NCI-H510A (cell line): ENCODE measurements around the gene CHST13.
A peak's percentile ranks its signal among the peaks of the same experiment; 100 is the strongest.

Experiments
- DNase-seq: peaks from one replicate; lab custom pipeline; 2025; lab: John Stamatoyannopoulos, UW

CHST13 gene, protein sequence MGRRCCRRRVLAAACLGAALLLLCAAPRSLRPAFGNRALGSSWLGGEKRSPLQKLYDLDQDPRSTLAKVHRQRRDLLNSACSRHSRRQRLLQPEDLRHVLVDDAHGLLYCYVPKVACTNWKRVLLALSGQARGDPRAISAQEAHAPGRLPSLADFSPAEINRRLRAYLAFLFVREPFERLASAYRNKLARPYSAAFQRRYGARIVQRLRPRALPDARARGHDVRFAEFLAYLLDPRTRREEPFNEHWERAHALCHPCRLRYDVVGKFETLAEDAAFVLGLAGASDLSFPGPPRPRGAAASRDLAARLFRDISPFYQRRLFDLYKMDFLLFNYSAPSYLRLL

DNA sequence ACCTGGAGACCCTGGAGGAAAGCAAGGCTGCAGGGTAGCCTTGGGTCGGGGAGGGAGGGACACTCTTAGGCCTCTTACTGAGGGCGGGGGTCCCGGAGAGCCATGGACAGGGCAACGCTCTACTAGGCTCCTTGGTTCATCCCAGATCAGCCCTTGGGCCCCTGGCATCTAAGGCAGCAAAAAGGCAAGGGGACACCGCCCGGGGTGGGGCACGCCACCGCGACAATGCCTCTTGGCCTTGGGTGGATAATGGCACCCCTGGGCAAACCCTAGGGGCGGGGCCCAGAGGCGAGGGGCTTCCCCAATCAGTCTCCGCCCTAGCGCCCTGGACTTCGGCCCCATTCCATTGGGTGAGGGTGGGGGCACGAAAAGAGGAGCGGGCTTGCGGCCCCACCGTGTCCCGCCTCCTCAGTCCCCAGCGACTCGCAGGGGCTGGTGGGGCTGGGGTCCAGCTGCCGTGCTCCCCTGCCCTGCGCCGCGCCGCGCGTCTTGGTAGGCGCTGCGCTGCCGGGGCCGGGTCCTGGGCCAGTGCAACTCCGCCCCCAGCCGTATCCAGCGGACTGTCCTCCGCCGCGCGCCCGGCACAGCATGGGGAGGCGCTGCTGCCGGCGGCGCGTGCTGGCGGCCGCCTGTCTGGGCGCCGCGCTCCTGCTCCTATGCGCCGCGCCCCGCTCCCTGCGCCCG, at the start of gene CHST13:
CHST13 (plus strand) TSS at position 411 of the 684 bp plus-strand sequence; CDS start at position 589, 178 bp downstream.
- DNase-seq: no peak

DNA sequence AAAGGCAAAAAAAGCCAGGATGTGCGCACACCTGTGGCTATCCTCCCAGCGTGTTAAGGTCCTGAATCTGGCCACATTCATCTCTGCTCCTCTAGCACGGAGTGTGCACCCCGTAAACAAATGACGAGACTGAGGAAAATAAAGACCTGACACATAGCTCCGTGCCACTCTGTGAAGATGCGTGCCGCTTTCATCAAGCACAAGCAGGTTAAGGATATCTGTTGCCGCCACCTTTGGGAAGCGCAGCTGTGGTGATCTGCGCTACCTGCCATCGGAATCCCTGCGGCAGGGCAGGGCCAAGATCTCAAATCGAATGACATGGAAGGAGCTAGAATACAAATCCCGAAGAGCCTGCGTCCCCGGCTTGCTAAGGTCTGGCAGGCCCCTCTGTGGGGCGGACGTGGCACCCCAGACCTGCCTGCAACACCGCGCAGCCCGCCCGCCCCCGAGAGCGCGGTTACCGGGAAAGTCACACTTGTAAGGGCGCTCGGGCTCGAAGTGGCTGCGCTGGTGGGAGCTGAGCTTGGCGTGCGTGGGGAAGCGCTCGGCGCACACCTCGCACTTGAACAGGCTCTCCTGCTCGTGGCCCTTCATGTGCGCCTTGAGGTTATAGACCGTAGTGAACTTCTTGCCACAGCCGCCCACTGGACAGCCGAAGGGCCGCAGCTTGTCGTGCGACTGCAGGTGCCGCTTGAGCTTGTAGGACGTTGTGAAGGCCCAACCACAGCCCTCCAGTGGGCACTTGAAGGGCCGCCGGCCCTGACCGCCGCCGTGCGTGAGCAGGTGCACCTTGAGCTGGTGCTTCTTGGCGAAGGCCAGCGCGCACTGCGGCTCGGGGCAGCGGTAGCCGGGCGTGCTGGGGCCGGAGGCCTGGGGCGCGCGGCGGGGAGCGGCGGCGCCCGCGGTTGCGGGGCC, 49.2 kb upstream of the CHST13 start:
- no peak for DNase-seq

DNA sequence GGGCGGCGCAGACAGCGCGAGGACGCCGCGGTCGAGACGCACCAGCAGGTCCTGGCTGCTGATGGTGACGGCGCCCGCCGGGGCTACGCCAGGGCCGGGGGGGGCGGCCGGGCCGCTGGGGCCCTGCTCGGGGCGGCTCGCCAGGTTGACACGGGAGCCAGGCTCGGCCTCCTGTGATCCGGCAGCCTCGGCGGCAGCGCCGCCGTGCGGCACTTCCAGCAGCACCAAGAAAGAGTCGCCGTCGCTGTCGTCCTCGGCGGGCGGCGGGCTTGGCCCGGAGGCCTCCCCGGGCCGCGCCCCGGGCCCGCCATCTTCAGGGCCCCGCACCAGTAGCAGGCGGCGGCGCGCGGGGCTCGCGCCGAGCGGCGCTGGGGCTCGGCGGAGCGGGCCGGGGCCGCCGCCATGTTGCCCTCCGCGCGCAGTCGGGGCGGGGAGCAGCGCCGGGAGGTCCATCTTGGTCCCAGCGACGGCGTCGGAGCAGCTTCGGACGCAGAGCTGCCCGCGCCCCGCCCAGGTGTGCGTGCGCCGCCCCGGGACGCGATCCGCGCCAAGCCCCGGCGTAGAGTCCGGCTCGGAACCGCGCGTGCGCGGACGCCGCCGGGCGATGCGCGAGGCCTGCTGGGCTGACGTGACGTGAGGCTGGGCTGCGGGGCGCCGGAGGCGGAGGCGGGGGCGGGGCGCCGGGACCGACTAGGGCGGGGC, 48.4 kb upstream of the CHST13 start, which contains the start of gene ZXDC:
ZXDC (minus strand) TSS at position 479 of the 702 bp plus-strand sequence; CDS start at position 453, 26 bp downstream.
- DNase-seq: peak; percentile 55

DNA sequence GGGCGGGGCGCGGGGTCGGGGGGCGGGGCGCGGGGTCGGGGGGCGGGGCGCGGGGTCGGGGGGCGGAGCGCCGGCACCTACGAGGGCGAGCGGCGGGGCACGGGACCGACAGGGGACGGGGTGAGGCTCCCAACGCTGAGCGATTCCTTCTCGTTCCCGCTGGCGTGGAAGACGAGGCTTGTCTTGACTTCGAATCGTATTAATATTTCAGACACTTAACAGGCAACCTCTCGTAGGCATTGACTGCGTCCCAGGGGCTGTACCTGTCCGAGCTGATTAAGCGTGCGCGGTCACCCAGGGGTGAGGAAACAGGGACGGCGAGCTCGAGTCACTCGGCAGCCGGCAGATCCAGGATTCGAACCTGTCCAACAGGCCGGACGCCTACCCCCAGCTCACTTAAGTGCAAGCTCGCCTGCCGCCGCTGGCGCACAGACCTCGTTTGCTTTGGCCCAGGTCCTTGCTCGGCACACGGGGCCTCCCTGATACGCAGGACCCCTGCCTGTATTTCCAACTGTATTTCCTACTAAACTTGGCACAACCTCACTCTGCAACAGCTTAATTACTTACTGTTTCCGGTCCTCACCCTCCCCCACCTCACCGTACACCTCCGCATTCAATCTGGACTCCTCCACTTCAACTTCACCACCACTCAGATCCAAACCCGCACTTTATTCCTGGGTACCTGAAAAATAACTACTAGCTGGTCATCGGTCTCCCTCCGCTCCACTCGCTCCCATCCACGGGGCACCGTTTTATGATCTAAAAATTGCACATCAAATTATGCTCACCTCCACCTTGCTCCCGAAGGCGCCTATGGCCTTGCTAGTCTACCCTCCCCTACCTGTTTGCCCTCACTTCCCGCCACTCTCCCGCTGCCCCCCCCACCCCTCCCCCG, 47.5 kb upstream of the CHST13 start:
- no peak for DNase-seq

DNA sequence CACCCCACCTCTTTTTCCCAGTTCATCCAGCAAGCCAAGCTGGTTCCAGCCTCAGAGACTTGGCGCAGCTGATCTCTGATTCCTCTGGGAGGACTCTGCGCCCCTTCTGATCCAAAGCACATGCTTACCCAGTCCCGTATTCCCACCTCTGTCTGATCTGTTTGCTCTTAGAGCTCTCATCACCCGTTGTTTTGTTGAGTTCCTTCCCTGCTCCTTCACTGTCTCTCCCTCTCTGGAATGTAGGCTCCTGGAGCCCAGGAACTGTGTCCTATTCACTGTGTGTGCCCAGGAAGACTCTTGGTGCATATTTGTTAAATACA, 46.9 kb upstream of the CHST13 start:
- no peak for DNase-seq

DNA sequence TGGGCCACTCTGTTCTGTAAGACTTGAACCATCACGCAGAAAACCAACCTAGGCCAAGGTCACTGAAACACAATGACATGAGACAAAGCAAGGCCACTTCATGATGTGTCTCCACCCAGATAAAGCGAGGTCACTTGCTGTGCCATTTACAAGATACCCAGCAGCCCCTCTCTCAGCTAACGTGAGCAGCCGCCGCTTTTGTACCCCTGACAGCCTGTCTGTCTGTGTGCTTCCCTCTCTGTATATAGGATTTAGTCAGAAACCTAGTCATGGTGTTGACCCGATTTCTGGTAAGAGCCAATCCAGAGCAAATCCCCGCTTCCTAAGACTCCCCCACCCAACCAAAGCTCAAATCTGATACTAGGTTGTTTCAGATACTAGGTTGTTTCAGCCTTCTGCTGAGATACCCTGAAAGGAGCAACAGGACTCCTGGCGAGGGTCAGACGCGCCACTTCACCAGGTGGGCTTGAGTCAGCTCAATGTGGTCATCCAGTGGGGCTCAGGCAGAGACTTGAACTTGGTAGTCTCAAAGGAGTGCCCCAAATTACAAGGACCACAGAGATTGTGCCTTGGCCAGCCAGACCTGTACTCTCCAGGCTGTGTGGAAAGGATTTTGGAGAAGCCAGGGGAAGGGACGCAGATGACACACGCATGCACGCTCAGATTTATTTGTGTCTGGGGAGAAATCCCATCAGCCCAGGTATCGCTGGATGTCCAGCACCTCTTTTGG, 45.2 kb upstream of the CHST13 start:
- no peak for DNase-seq

DNA sequence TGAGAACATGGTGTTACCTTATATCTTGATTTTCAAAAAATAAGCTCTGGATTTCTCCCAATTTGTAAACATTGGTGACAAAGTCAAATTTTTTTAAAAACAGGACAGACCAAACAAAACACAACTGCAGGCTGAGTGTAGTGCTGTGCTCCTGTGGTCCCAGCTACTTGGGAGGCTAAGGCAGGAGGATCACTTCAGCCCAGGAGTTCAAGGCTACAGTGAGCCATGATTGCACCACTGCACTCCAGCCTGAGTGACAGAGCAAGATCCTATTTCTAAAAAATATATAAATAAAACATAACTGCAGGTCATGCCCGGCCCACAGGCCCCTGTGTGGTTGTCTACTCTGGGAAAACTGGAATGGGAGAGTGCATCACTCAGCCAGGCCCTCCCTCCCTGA, 44.3 kb upstream of the CHST13 start:
- no peak for DNase-seq

DNA sequence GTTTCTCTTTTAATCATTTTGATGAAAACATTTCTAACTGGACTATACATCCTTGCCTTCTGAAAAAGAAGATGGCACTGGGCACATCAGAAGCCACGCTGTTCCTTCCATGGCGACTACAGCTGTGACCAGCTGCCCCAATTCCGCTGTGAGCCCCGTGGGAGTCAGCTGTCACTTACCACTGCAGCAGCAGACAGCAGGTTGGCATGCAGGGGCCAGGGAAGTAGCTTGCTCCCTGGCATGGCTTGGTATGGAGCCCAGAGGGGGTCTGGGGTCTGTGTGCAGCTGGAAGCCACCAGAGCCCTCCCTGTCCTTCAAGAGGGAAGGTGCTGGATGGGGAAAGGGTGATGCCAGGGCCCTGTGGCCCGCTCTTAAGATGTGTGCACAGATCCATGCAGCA, 43.7 kb upstream of the CHST13 start:
- no peak for DNase-seq

DNA sequence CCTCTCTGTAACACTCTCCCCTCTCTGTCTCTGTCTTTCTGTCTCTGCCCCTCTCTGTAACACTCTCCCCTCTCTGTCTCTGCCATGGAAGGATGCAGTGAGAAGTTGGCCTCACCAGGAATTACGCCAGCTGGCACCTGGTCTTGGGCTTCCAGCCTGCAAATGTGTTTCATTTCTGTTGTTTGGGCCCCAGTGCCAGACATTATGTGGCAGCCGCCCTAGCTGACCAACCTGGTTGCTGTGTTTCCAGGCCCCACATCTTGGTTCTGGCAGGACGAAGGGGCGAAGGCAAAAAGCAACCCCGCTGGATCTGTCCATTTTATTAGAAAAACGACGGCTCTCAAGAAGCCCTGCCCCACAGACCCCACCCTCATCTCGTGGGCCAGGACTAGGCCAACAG, 43.1 kb upstream of the CHST13 start:
- no peak for DNase-seq

DNA sequence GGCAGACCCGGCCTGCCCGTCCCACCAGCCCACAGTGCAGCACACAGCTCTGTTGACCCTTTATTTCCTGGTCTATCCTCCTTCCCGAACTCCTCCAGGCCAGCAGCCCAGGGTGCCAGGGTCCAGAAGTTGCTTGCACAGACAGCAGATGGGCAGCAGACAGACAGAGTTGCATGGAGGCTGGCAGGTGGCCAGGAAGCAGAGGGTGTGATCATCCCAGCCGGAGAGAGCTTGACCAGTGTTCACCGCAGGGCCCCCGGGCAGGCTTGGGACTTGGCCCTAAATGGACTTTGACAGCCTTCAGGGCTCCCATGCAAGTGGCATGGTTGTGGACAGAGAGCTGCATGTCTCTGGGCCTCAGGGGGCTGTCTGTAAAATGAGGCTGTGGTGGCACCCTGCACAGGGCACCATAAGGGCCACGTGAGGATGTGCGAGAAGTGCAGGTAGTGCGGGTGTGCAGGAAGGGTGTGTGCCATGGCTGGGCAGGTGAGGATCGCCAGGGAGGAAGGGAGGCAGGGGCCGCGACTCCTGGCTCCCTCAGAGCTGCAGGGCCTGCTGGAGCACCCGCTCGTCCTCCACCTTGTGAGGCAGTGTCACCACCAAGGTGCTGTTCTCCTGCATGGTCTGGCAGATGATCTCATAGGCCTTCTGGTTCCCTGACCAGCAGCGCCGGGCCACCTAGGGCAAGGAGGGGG, 42.0 kb upstream of the CHST13 start:
- DNase-seq: no peak

DNA sequence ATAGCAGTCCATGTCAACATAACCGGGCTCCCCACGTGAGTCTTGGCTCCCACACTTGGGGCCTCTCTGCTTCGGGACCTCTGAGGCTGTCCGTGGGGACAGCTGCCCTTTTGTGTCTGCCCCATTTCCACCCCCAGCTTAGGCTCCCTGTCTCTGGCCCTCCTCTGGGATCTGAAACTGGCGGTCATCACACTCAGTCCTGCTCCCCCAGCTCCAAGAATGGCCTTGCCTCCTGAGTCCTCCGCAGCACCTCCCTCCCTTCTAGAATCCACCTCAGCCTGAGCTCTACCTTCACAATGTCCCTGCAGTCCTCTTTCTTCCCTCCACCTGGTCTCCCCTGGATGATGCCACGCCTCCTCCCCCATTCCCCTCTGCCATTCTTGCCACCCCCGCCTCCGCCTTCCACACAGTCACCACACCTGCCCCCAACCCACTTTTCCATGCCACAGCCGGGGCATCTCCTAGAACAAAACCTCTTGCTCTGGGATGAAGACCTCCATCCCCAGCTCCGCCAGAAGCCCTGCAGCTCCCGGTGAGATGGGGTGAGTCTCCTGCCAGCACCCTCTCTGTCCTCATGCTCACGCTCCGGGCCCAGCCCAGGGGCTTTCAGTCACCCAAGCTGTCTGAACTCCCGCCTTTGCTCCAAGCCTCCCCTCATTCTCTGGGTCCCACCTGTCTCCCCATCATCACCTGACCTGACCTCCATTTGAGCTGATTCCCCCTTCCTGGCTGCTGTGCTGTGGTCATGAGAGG, 41.3 kb upstream of the CHST13 start:
- DNase-seq: no peak

DNA sequence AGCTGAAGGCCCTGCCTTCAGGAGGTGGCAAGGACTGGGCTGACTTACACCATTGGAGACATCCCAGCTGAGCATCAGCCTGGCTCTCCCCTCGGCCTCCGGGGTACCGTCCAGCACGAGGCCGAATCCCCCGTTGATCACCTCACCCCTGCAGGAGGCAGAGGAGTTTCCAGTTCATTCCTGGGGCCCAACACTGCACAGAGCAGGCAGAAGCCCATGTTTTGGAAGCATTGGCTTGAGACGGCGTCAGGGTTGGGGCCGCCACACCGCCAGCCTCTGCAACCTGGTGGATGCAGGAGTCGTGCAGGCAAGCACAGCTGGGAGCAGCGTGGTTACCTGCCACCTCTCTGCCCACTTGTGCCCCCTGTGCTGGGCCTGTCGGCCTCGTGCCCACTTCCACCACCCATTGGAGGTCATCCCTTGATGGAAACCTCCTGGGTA, 40.6 kb upstream of the CHST13 start:
- DNase-seq: no peak

DNA sequence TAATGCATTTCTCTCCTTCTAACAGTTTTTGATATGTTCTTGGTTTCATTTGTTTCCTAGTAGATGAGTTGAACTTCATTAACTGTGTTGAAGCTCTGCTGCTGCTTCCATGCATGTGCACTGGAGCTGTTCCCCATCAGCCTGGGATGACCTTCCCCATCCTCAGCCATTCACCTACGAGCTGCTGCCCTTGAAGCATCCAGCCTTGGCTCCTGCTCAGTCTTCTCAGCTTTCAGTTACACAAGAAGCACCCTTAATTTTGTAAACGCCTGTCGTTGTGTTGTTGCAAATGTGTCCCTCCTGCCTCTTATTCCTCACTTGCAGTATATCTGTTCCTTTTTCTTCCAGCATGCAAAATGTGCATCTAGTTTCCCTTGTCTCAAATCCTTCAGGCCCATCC, 39.8 kb upstream of the CHST13 start:
- DNase-seq: no peak

DNA sequence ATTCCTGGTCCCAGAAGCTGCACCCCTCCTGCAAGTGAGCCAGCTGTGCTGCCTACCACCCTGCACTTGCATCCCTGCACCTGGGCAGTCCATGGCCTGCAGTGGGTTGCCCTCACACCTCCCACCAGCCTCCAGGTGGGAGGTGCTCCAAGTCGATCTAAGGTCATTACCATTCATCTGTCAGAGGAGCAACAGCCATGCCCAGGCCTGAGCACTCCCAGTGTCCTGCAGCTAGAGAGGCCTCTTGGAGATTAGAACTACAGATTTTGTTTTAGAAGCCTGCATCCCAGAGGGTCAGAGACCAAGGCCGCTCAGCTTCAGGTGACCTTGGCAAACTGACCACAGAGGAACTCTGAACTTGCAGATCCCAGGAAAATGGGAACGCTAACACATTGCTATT, 39.3 kb upstream of the CHST13 start:
- no peak for DNase-seq

DNA sequence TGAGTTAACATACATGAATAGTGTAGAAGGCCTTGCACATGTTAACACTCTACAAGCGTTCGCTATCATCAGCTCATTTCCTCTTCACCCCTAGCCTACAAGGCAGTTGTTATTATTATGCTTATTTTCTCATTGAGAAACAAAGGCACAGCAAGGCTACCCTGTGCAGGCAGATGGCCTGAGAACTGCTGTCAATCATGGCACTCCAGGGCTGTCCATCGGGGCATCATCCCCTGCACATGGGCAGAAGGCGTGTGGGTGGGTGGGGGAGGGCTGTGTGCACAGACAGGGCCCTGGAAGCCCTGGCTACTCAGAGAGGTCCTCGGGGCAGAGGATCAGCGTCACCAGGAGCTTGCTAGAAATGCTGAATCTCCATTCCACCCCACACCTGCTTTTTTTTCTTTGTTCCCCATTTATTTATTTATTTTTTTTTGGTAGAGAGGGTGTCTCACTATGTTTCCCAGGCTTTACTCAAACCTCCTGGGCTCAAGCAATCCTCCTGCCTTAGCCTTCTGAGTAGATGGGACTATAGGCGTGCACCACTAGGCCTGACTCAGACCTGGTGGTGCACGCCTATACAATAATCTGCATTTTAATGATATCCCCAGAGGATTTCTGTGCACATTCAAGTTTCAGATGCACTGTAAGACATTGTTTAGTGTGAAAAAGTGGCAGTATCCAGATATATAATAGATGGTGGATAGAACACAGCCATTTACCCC, 38.6 kb upstream of the CHST13 start:
- no peak for DNase-seq

DNA sequence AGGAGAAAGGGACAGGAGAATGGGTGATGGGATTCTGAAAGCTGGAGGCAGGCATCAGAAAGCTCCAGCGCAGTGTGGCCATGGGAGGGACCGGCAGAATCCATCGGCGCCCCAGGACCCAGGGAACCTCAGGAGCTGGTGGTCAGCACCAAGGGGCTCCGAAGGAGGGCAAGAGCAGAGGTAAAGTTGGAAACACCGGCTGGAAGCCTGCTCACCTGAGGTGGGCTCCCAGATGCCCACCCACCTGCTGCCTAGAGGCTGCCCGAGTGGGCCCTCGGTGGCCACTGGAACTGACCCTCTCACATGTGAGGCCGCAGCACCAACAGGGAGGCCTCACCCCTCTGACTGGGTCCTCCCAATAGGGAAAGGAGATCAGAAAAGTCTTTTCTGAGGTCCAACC, 38.0 kb upstream of the CHST13 start:
- no peak for DNase-seq

DNA sequence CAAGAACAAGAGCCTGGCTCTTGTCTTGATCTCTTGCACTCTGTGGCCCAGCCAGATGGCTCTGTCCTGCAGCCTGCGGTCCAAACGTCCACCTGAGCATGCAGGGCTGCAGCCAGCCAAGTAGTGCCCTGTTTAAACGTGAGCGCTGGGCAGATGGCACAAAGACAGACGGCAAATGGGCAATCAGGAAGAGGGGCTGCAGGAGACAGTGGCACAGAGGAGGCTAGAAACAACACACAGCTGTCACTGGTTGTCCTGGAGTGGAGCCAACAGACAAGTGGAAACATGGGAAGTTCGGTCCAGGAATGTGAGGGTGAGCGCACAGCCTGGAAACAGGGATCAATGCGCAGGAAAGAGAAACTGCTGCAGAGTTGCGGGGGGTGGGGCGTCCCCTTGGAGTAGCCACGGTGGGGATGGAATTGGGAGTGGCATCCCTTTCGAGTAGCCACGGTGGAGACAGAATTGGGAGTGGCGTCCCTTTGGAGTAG, 37.6 kb upstream of the CHST13 start:
- DNase-seq: no peak

DNA sequence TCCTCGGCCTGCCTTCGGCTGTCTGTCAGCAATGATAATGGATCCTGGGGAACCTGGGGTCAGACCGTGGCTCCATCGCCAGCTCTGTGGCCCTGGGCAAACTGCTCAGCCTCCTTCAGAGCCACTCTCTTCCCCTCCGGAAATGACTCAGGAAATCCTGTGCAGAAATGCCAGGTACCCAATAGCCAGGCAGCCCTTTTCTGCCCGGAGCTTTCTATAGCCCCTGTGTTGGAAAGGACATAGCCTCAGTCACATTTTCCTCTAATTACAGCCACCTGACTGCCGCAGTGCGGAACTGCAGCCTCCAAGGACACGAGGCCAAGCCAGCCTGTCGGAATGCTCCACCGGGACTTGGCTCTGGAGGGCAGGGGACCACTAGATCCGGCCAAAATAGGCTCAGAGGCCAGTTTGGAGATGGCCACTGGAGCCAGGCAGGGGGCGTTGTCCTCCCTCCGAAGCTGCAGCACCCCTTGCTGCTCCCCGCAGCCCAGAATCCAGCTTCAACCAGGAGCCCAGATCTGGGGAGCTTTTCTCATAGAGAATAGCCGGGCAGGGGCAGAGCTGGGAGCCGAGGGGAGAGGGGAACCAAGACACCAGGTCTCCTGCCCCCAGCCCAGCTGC, 36.7 kb upstream of the CHST13 start:
- DNase-seq: no peak
